ENCODE measurements around the gene DNAJB11. TPM values are rescaled to one million over a fixed set of nuclear protein-coding genes. Genes with fewer than 3 reads are reported as not detected.

Gene DNAJB11
- total RNA-seq, 1 donor from 2014 or later, result 84.3 TPM

DNA sequence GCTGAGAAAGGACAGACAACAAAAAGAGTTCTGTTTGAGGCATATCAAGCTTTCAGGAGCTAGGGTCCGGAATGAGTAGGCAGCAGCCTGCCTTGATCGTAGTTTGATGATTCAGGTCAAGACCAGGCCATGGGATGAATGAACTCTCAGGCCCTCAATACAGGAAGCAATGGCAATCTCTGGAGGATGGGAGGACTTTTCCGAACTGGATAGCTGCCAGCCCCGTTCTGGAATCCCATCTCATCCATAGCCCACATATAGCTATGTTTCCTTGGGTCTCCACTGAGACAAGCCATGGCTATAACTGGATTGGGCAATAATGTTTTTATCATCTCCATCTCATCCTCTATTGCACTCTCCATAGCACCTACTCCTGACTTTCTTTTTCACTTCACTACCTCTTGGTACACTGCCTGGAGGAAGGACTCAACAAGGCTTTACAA is 55.1 kb downstream of the DNAJB11 start:
- no peaks in the 10 kb centered on the region for H3K36me3 Mint-ChIP-seq (ENCODE audit: low read depth, unreplicated experiment)

GRCh38 chr3:186626254-186626847 is 55.8 kb downstream of the DNAJB11 start:
- Mint-ChIP-seq H3K27ac (ENCODE audit: unreplicated experiment) (no peak overlapping the region), H3K9me3 (ENCODE audit: unreplicated experiment) (no peaks in the 10 kb centered on the region), H3K27me3 (ENCODE audit: low read depth, unreplicated experiment) (peaks cover 17% of the 10 kb centered on the region), H3K4me3 (ENCODE audit: unreplicated experiment) (no peak overlapping the region), H3K36me3 (ENCODE audit: low read depth, unreplicated experiment) (no peaks in the 10 kb centered on the region), H3K4me1 (ENCODE audit: low read depth, unreplicated experiment) (no peaks in the 10 kb centered on the region)
- Histone ChIP-seq H3K36me3 (ENCODE audit: insufficient read depth, low read length) (no peaks in the 10 kb centered on the region), H3K4me1 (ENCODE audit: insufficient read depth, low read length) (no peaks in the 10 kb centered on the region), H3K4me3 (ENCODE audit: insufficient read depth, low read depth, low read length) (no peak overlapping the region), H3K9ac (ENCODE audit: low read length) (no peak overlapping the region), H3K27me3 (ENCODE audit: insufficient read depth, low read length) (peaks cover 14% of the 10 kb centered on the region), H2AFZ (ENCODE audit: low read depth, low read length) (no peak overlapping the region), H3K9me3 (ENCODE audit: insufficient read depth, low read depth, low read length) (no peaks in the 10 kb centered on the region), H3K4me2 (ENCODE audit: low read length) (no peak overlapping the region), H4K20me1 (ENCODE audit: insufficient read depth, low read length) (no peaks in the 10 kb centered on the region), H3K27ac (ENCODE audit: low read depth, low read length) (no peak overlapping the region), H3K79me2 (ENCODE audit: insufficient read depth, low read length) (no peaks in the 10 kb centered on the region)
- no peak for FAIRE-seq
- no peak for DNase-seq (ENCODE audit: low read depth)
- TF ChIP-seq EZH2 (IDR thresholded peaks at IDR 0.05; ENCODE audit: insufficient read depth, low read length), result no peak
- TF ChIP-seq, protein P1, sequence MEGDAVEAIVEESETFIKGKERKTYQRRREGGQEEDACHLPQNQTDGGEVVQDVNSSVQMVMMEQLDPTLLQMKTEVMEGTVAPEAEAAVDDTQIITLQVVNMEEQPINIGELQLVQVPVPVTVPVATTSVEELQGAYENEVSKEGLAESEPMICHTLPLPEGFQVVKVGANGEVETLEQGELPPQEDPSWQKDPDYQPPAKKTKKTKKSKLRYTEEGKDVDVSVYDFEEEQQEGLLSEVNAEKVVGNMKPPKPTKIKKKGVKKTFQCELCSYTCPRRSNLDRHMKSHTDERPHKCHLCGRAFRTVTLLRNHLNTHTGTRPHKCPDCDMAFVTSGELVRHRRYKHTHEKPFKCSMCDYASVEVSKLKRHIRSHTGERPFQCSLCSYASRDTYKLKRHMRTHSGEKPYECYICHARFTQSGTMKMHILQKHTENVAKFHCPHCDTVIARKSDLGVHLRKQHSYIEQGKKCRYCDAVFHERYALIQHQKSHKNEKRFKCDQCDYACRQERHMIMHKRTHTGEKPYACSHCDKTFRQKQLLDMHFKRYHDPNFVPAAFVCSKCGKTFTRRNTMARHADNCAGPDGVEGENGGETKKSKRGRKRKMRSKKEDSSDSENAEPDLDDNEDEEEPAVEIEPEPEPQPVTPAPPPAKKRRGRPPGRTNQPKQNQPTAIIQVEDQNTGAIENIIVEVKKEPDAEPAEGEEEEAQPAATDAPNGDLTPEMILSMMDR (IDR thresholded peaks at IDR 0.05; ENCODE audit: insufficient read depth, low read depth, low read length), result no peak

More for the DNA sequence above, 55.1 kb downstream of the DNAJB11 start:
- Histone ChIP-seq H3K36me3 (ENCODE audit: insufficient read depth, low read length) (no peaks in the 10 kb centered on the region), H2AFZ (ENCODE audit: low read depth, low read length) (no peak overlapping the region), H3K4me3 (ENCODE audit: insufficient read depth, low read depth, low read length) (no peak overlapping the region), H3K27me3 (ENCODE audit: insufficient read depth, low read length) (peaks cover 14% of the 10 kb centered on the region), H3K4me2 (ENCODE audit: low read length) (no peak overlapping the region), H3K27ac (ENCODE audit: low read depth, low read length) (no peak overlapping the region), H4K20me1 (ENCODE audit: insufficient read depth, low read length) (no peaks in the 10 kb centered on the region), H3K79me2 (ENCODE audit: insufficient read depth, low read length) (no peaks in the 10 kb centered on the region), H3K4me1 (ENCODE audit: insufficient read depth, low read length) (no peaks in the 10 kb centered on the region), H3K9ac (ENCODE audit: low read length) (no peak overlapping the region), H3K9me3 (ENCODE audit: insufficient read depth, low read depth, low read length) (no peaks in the 10 kb centered on the region)
- TF ChIP-seq, protein P1 (IDR thresholded peaks at IDR 0.05; ENCODE audit: insufficient read depth, low read depth, low read length), result no peak
- TF ChIP-seq EZH2 (IDR thresholded peaks at IDR 0.05; ENCODE audit: insufficient read depth, low read length), result no peak
- no peak overlapping the region for H3K4me3 Mint-ChIP-seq (ENCODE audit: unreplicated experiment)
- FAIRE-seq (no peak), DNase-seq (ENCODE audit: low read depth) (no peak)
- H3K9me3 Mint-ChIP-seq (ENCODE audit: unreplicated experiment), result no peaks in the 10 kb centered on the region
- no peaks in the 10 kb centered on the region for H3K4me1 Mint-ChIP-seq (ENCODE audit: low read depth, unreplicated experiment)
- no peak overlapping the region for H3K27ac Mint-ChIP-seq (ENCODE audit: unreplicated experiment)
- H3K27me3 Mint-ChIP-seq (ENCODE audit: low read depth, unreplicated experiment), result peaks cover 18% of the 10 kb centered on the region

GRCh38 chr3:186627852-186628414 is 57.4 kb downstream of the DNAJB11 start:
- FAIRE-seq (no peak), DNase-seq (ENCODE audit: low read depth) (no peak)
- TF ChIP-seq EZH2 (IDR thresholded peaks at IDR 0.05; ENCODE audit: insufficient read depth, low read length), result no peak
- TF ChIP-seq, protein P1 (IDR thresholded peaks at IDR 0.05; ENCODE audit: insufficient read depth, low read depth, low read length), result no peak
- peaks cover 13% of the 10 kb centered on the region for H3K27me3 Mint-ChIP-seq (ENCODE audit: low read depth, unreplicated experiment)
- Histone ChIP-seq H3K4me1 (ENCODE audit: insufficient read depth, low read length) (no peaks in the 10 kb centered on the region), H3K4me2 (ENCODE audit: low read length) (no peak overlapping the region), H3K27me3 (ENCODE audit: insufficient read depth, low read length) (peaks cover 6% of the 10 kb centered on the region), H3K9ac (ENCODE audit: low read length) (no peak overlapping the region), H3K36me3 (ENCODE audit: insufficient read depth, low read length) (no peaks in the 10 kb centered on the region), H2AFZ (ENCODE audit: low read depth, low read length) (no peak overlapping the region), H3K79me2 (ENCODE audit: insufficient read depth, low read length) (no peaks in the 10 kb centered on the region), H3K4me3 (ENCODE audit: insufficient read depth, low read depth, low read length) (no peak overlapping the region), H4K20me1 (ENCODE audit: insufficient read depth, low read length) (no peaks in the 10 kb centered on the region), H3K9me3 (ENCODE audit: insufficient read depth, low read depth, low read length) (no peaks in the 10 kb centered on the region), H3K27ac (ENCODE audit: low read depth, low read length) (no peak overlapping the region)
- no peak overlapping the region for H3K27ac Mint-ChIP-seq (ENCODE audit: unreplicated experiment)
- H3K9me3 Mint-ChIP-seq (ENCODE audit: unreplicated experiment), result no peaks in the 10 kb centered on the region
- H3K4me1 Mint-ChIP-seq (ENCODE audit: low read depth, unreplicated experiment), result no peaks in the 10 kb centered on the region
- H3K4me3 Mint-ChIP-seq (ENCODE audit: unreplicated experiment), result no peak overlapping the region
- H3K36me3 Mint-ChIP-seq (ENCODE audit: low read depth, unreplicated experiment), result no peaks in the 10 kb centered on the region

All from astrocyte (in vitro differentiated cells and primary cell).